ENCODE results near the gene C2orf49.

GRCh38 chr2:105334211-105334610 is 3.1 kb upstream of the C2orf49 start:
- TF ChIP-seq ARNT (IDR thresholded peaks at IDR 0.05) (no peak), PKNOX1 (IDR thresholded peaks at IDR 0.05) (no peak)

Measured in HEK293T (cell line).